GM12878 (cell line): Measurements from ENCODE around the gene IQCC. TPM values are rescaled to one million over a fixed set of nuclear protein-coding genes. Genes with fewer than 3 reads are reported as not detected.

Experiments
- ATAC-seq: fragments of 200-7000 bp; cut with Tn5 transposase; 3 replicates; pipeline ENCODE4 v1.9.1; 2020; ENCODE audit warnings: mild to moderate bottlenecking, moderate library complexity
- BruUV-seq: library from RNA; stranded (reverse); fragments of 400-500 nt; replicated peaks from 2 replicates; lab custom pipeline; 2021; lab: Mats Ljungman, UMichigan
- CTCF ChIA-PET: fragments of 300-600 bp; sonication (Branson Sonifier 250); formaldehyde crosslinking; extraction: SDS; loops from one replicate; lab custom pipeline; 2021; ENCODE audit warnings: inconsistent platforms; lab: Yijun Ruan, JAX
- POLR2A ChIA-PET: fragments of 350-600 bp; formaldehyde crosslinking; extraction: SDS; loops from one replicate; lab custom pipeline; 2021; ENCODE audit warnings: inconsistent platforms; lab: Charles Lee
- RAD21 ChIA-PET: fragments of 300-600 bp; sonication (Branson Sonifier 250); formaldehyde crosslinking; loops from one replicate; lab custom pipeline; 2023; ENCODE audit warnings: antibody characterized with exemption; ENCODE audit not compliant: unreplicated experiment; lab: Charles Lee
- SMC1A ChIA-PET: fragments of 300-600 bp; sonication (Branson Sonifier 250); formaldehyde crosslinking; loops from one replicate; lab custom pipeline; 2023; ENCODE audit not compliant: unreplicated experiment, uncharacterized antibody; lab: Charles Lee
- DNase-seq: peaks from one replicate; pipeline ENCODE4 v3.0.0-alpha.2; 2011; ENCODE audit warnings: low read depth, low spot score
- FAIRE-seq: peaks from 3 replicates; lab custom pipeline; 2011; peaks lifted over from hg19 to GRCh38; lab: Jason Lieb, UNC
- H2AFZ ChIP-seq: 2 replicates; pipeline ENCODE4 v1.6.0; 2011; ENCODE audit warnings: low read depth, low read length, control low read depth; ENCODE audit not compliant: control insufficient read depth
- H3K27ac ChIP-seq: 2 replicates; pipeline ENCODE4 v1.5.1; 2011; ENCODE audit warnings: control low read depth; ENCODE audit not compliant: control insufficient read depth, insufficient read depth
- H3K27me3 ChIP-seq, 2 experiments: replicated peaks in 1 of 2; 2 replicates each; pipeline versions ENCODE4 v1.6.0 to v1.6.1; 2011; ENCODE audit warnings: low read length in 1 of 2; ENCODE audit not compliant: control insufficient read depth in 2 of 2, insufficient read depth in 2 of 2
- H3K36me3 ChIP-seq, 2 experiments: 2 replicates each; pipeline ENCODE4 v1.5.1; 2011; ENCODE audit warnings: low read length in 1 of 2; ENCODE audit not compliant: control insufficient read depth in 2 of 2, insufficient read depth in 2 of 2
- H3K4me1 ChIP-seq: 2 replicates; pipeline ENCODE4 v1.6.1; 2011; ENCODE audit warnings: mild to moderate bottlenecking, low read length, moderate library complexity, mixed read lengths; ENCODE audit not compliant: control insufficient read depth, insufficient read depth
- H3K4me2 ChIP-seq: 2 replicates; pipeline ENCODE4 v1.6.0; 2011; ENCODE audit warnings: control low read depth; ENCODE audit not compliant: control insufficient read depth, insufficient read depth
- H3K4me3 ChIP-seq: fragments of 200-600 bp; sonication (generic); 2 replicates; pipeline ENCODE4 v1.5.1; 2016
- H3K79me2 ChIP-seq: 2 replicates; pipeline ENCODE4 v1.6.0; 2011; ENCODE audit warnings: low read length; ENCODE audit not compliant: control insufficient read depth, insufficient read depth
- H3K9ac ChIP-seq: 2 replicates; pipeline ENCODE4 v1.8.0; 2011; ENCODE audit warnings: low read length, control low read depth, mixed read lengths; ENCODE audit not compliant: control insufficient read depth, insufficient read depth
- H3K9me3 ChIP-seq: replicated peaks from 3 replicates; pipeline ENCODE4 v1.5.1; 2011; ENCODE audit warnings: mild to moderate bottlenecking, low read length; ENCODE audit not compliant: control insufficient read depth, insufficient read depth
- H4K20me1 ChIP-seq: 2 replicates; pipeline ENCODE4 v1.6.0; 2011; ENCODE audit not compliant: control insufficient read depth, insufficient read depth
- EZH2 ChIP-seq: IDR thresholded peaks from 2 replicates; pipeline ENCODE4 v1.6.1; 2012; ENCODE audit warnings: low read depth, mild to moderate bottlenecking, control low read depth, inconsistent platforms, low read length, borderline replicate concordance; ENCODE audit not compliant: control insufficient read depth
- HDGF ChIP-seq: fragments of 450-650 bp; IDR thresholded peaks from 2 replicates; pipeline ENCODE4 v1.6.1; 2016; ENCODE audit warnings: antibody characterized with exemption
- MLLT1 ChIP-seq: fragments of 450-650 bp; IDR thresholded peaks from 2 replicates; pipeline ENCODE4 v1.6.1; 2016; ENCODE audit warnings: mild to moderate bottlenecking
- RELB ChIP-seq: fragments of 450-650 bp; IDR thresholded peaks from 2 replicates; pipeline ENCODE4 v1.6.1; 2017; ENCODE audit warnings: low read depth, mild to moderate bottlenecking, moderate library complexity
- TARDBP ChIP-seq: IDR thresholded peaks from 2 replicates; pipeline ENCODE4 v1.6.1; 2016; ENCODE audit warnings: borderline replicate concordance
- YY1 ChIP-seq: IDR thresholded peaks from 2 replicates; pipeline ENCODE4 v1.6.1; 2011; ENCODE audit warnings: low read depth, mild to moderate bottlenecking, low read length
- WGBS: methylation state at CpG from one replicate; pipeline ENCODE4 v1.1.6; 2016; ENCODE audit warnings: low lambda C conversion rate; ENCODE audit not compliant: insufficient replicate concordance, insufficient coverage; ENCODE audit errors: missing lambda C conversion rate; 5-methylcytosine and 5-hydroxymethylcytosine counted together
- in situ Hi-C: fragments of 300-500 bp; cut with MboI; formaldehyde crosslinking; loops from 9 replicates; pipeline ENCODE4 v1.14.3; 2018; ENCODE audit warnings: mixed read lengths
- intact Hi-C: fragments of 100-400 bp; cut with micrococcal nuclease; formaldehyde crosslinking; loops from one replicate; pipeline ENCODE4 v1.14.2; 2022; ENCODE audit not compliant: unreplicated experiment
- polyA plus RNA-seq, 11 experiments: library from polyadenylated mRNA; depleted of rRNA in 4 of 11; unstranded in 6 of 11; stranded (reverse) in 5 of 11; fragments of >200 nt; fragmentation: Nextera tagmentation in 4 of 11; fragmentation: Illumina TruSeq in 1 of 11; extraction: Ambion mirVana in 4 of 11; extraction: Trizol in 1 of 11; gene quantifications; 1 replicate in 1 of 11; 2 replicates in 10 of 11; pipeline versions ENCODE4 v1.2.1 to v1.2.3, GENCODE V29; 2011 to 2016; ENCODE audit warnings: inconsistent platforms in 2 of 11, missing spikeins in 2 of 11, low read depth in 1 of 11
- total RNA-seq, 4 experiments: library from RNA; depleted of rRNA in 3 of 4; stranded (reverse); fragments of >200 nt in 3 of 4; fragmentation: Illumina TruSeq in 1 of 4; extraction: Trizol in 1 of 4; gene quantifications; 2 replicates each; pipeline versions ENCODE4 v1.2.1 to v1.2.3, GENCODE V29; 2013 to 2021

IQCC gene
- total and polyA plus RNA-seq, 10 of the 15 experiments (the other 5 are each of a cell fraction or from before 2014, with no cell fraction given): 2.1 to 6.8 (median 4.9) TPM

- H3K4me1 ChIP-seq: peaks cover 17% of the 10 kb centered on the region
- ChIA-PET POLR2A (interaction anchor here (0.7 to 3.5 kb wide), 6 partner anchors 10 to 105 kb away, joined by 3 to 25 read pairs (median 8); partner anchors contain the start of genes CCDC28B, KPNA6 and TMEM39B), SMC1A (interaction anchor here (1.2 to 4.0 kb wide), 8 partner anchors 10 to 118 kb away, joined by 3 to 26 read pairs (median 5); partner anchors contain the start of genes CCDC28B and KPNA6), CTCF (interaction anchor here (1.8 to 4.2 kb wide), 3 partner anchors 22 to 105 kb away, joined by 6 to 16 read pairs (median 7); partner anchors contain the start of gene CCDC28B), RAD21 (interaction anchor here (1.2 to 3.9 kb wide), 8 partner anchors 19 to 216 kb away, joined by 3 to 22 read pairs (median 9); partner anchors contain the start of genes BSDC1, CCDC28B, KPNA6 and TMEM39B)
- peaks cover 33% of the 10 kb centered on the region for H3K79me2 ChIP-seq
- DNase-seq (no peak), ATAC-seq (no peak), FAIRE-seq (peak; percentile 70)
- intact Hi-C loops (no loop called here), in situ Hi-C loops (no loop called here)
- no peaks in the 10 kb centered on the region for H4K20me1 ChIP-seq
- H3K4me3 ChIP-seq: peak overlapping the region; percentile 89; the same call in 1 of the 2 replicates
- H3K27me3 ChIP-seq: no peaks in the 10 kb centered on the region
- 91% methylated on average over 7 of the region's 7 CpGs for WGBS
- H3K27ac ChIP-seq: peak overlapping the region; percentile 85
- H2AFZ ChIP-seq: peak overlapping the region; percentile 83
- peaks cover 1 to 6% of the 10 kb centered on the region in 2 experiments; a peak in 3 of 4 replicates for H3K36me3 ChIP-seq
- peak overlapping the region; percentile 100 for H3K4me2 ChIP-seq
- TF ChIP-seq EZH2 (no peak), HDGF (no peak), TARDBP (no peak)
- no TSS peak for BruUV-seq
- no peaks in the 10 kb centered on the region for H3K9me3 ChIP-seq
- H3K9ac ChIP-seq: peak overlapping the region; percentile 90
Observed at GRCh38 chr1:32178380-32179192, 26.9 kb upstream of the IQCC start.

GRCh38 chr1:32179193-32179442 lies 26.4 kb upstream of the IQCC start:
- SMC1A ChIA-PET: interaction anchor here (1.2 to 4.0 kb wide), 7 partner anchors 10 to 137 kb away, joined by 3 to 26 read pairs (median 4); partner anchors contain the start of genes CCDC28B and KPNA6

More at GRCh38 chr1:32179193-32179442, 26.4 kb upstream of the IQCC start:
- DNase-seq: no peak
- H3K4me2 ChIP-seq: peak overlapping the region; percentile 100
- H3K36me3 ChIP-seq: peaks cover 1 to 9% of the 10 kb centered on the region in 2 experiments; a peak in 3 of 4 replicates
- in situ Hi-C loops: no loop called here
- H3K4me1 ChIP-seq: peaks cover 17% of the 10 kb centered on the region
- TSS peak; percentile 97 for BruUV-seq
- H3K9ac ChIP-seq: peak overlapping the region; percentile 90
- RAD21 ChIA-PET: interaction anchor here (1.2 to 3.9 kb wide), 8 partner anchors 18 to 215 kb away, joined by 3 to 22 read pairs (median 9); partner anchors contain the start of genes BSDC1, CCDC28B, KPNA6 and TMEM39B
- 0 out of 2 replicates have a peak, but pooled peaks have one; percentile 44 for TF ChIP-seq RELB
- TF ChIP-seq YY1: no peak
- TF ChIP-seq MLLT1: peak; percentile 83; the same call in 1 of the 2 replicates
- TF ChIP-seq, all 136 proteins: peak for 2
- intact Hi-C loops: no loop called here
- FAIRE-seq (no peak), ATAC-seq (no peak)
- CTCF ChIA-PET: interaction anchor here (1.8 to 4.2 kb wide), 3 partner anchors 21 to 106 kb away, joined by 6 to 16 read pairs (median 7); partner anchors contain the start of gene CCDC28B
- Histone ChIP-seq H4K20me1 (no peaks in the 10 kb centered on the region), H3K9me3 (no peaks in the 10 kb centered on the region), H3K27ac (peak overlapping the region; percentile 85), H3K4me3 (peak overlapping the region; percentile 89), H2AFZ (peak overlapping the region; percentile 83), H3K27me3 (no peaks in the 10 kb centered on the region), H3K79me2 (peaks cover 36% of the 10 kb centered on the region)
- 30% methylated on average over 7 of the region's 7 CpGs for WGBS
- POLR2A ChIA-PET: interaction anchor here (0.7 to 3.5 kb wide), 7 partner anchors 10 to 1047 kb away, joined by 3 to 25 read pairs (median 7); partner anchors contain the start of genes CCDC28B, KPNA6 and TMEM39B
